Measurements from ENCODE around the gene AGER. TPM values are rescaled to one million over a fixed set of nuclear protein-coding genes. Genes with fewer than 3 reads are reported as not detected.

The AGER gene
- total RNA-seq, 4 donors from 2014 or later, result 4.0 to 12.7 (median 5.8) TPM

DNA sequence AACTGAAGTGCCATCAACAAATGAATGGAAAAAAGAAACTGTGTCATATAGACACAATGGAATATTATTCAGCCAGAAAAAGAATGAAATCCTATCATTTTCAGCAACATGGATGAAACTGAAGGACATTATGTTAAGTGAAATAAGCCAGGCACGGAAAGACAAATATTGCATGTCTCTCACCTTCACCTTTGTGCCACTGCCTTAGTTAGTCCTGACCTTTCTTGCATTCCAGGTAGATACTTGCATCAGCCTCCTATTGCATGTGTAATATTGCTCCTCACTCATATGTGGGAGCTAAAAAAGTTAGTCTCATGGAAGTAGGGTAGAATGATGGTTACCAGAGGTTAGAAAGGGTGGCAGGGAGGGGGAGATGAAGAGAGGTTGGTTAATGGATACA lies 24.9 kb upstream of the AGER start:
- 90 to 93% methylated on average over 1 of the region's 1 CpG for WGBS, 2 donors
- TF ChIP-seq, protein P1, sequence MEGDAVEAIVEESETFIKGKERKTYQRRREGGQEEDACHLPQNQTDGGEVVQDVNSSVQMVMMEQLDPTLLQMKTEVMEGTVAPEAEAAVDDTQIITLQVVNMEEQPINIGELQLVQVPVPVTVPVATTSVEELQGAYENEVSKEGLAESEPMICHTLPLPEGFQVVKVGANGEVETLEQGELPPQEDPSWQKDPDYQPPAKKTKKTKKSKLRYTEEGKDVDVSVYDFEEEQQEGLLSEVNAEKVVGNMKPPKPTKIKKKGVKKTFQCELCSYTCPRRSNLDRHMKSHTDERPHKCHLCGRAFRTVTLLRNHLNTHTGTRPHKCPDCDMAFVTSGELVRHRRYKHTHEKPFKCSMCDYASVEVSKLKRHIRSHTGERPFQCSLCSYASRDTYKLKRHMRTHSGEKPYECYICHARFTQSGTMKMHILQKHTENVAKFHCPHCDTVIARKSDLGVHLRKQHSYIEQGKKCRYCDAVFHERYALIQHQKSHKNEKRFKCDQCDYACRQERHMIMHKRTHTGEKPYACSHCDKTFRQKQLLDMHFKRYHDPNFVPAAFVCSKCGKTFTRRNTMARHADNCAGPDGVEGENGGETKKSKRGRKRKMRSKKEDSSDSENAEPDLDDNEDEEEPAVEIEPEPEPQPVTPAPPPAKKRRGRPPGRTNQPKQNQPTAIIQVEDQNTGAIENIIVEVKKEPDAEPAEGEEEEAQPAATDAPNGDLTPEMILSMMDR (IDR thresholded peaks at IDR 0.05), result no peak
- TF ChIP-seq POLR2A (IDR thresholded peaks at IDR 0.05) (no peak), EP300 (IDR thresholded peaks at IDR 0.05) (no peak)
- H3K36me3 ChIP-seq, result no peaks in the 10 kb centered on the region
- no peak for DNase-seq (ENCODE audit: low spot score in 2 of 2)
- H3K27me3 ChIP-seq, result no peaks in the 10 kb centered on the region
- H3K27ac ChIP-seq, result no peak overlapping the region
- H3K4me3 ChIP-seq, result no peak overlapping the region
- H3K9me3 ChIP-seq, result no peaks in the 10 kb centered on the region
- H3K4me1 ChIP-seq, result no peaks in the 10 kb centered on the region

DNA sequence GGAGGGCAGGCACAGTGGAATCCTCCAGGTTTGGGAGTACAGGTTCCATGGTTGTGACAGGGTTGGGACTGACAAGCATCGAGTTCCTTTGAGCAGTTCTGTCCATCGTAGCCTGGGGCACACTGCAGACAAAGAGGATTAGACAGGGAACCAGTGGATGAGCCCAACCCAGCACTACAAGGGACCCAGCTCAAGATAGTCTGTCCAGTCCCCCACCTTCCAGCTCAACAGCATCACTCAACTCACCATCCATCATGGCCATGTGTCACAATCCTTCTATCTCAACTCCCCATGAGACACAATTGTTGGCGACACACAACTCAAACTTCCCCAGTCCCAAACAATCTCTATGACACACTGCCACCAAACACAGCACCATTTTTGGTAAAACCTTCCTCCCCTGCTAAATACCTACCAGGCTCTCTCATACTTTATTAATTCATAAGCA lies 20.2 kb upstream of the AGER start:
- Histone ChIP-seq H3K9me3 (no peaks in the 10 kb centered on the region), H3K4me1 (no peaks in the 10 kb centered on the region), H3K27me3 (no peaks in the 10 kb centered on the region), H3K4me3 (no peak overlapping the region), H3K27ac (peak overlapping the region in 1 of 4 donors; percentile 59), H3K36me3 (no peaks in the 10 kb centered on the region)
- 87 to 98% methylated on average over 3 of the region's 3 CpGs for WGBS, 2 donors
- no peak for DNase-seq (ENCODE audit: low spot score in 2 of 2)
- TF ChIP-seq, protein P1 (IDR thresholded peaks at IDR 0.05), result no peak
- TF ChIP-seq POLR2A (IDR thresholded peaks at IDR 0.05) (no peak), EP300 (IDR thresholded peaks at IDR 0.05) (no peak)

DNA sequence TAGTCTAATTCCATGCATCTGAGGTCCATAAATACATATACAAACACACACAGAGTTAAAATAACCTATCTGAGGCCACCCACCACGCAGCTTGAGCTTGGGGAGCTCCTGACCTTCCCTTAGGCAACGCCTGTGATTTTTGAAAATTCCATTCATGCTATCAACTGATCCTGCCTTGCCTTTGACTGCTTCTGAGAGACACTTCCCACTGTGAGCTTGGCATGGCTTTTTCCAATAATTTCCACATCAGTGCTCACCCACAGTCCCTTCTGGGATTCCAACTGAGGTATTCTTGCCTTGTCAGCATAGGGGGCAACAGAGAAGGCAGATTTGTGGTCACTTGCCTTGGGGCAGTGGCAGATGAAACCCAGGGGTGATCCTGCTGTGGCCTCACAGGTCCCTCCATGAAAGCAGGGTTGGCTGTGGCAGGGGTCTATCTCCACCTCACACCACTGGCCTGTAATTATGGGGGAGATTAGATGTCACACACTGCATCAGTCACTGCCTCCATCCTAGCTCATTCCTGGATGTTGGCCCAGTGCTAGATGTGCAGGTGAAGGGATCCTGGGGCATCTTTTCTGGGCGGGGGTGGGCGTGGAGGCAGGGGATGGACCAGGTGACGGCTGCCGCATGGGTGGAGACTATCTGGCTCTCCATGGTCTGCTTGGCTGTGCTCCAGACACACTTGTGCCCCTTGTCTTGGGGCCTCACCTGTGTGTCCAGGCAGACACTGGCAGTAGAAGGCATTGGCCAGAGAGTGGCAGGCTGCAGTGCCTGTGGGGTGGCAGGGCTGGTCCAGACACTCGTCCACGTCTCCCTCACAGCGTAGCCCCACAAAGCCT lies 19.6 kb upstream of the AGER start:
- 71 to 76% methylated on average over 5 to 9 of the region's 9 CpGs for WGBS, 2 donors
- no peak overlapping the region for H3K4me3 ChIP-seq
- H3K4me1 ChIP-seq, result no peaks in the 10 kb centered on the region
- TF ChIP-seq EP300 (IDR thresholded peaks at IDR 0.05) (peak in 1 of 2 donors; percentile 29), POLR2A (IDR thresholded peaks at IDR 0.05) (no peak)
- peak overlapping the region in 2 of 4 donors; percentile 54 to 59 for H3K27ac ChIP-seq
- no peaks in the 10 kb centered on the region for H3K9me3 ChIP-seq
- no peaks in the 10 kb centered on the region for H3K36me3 ChIP-seq
- no peaks in the 10 kb centered on the region for H3K27me3 ChIP-seq
- no peak for DNase-seq (ENCODE audit: low spot score in 2 of 2)

- Histone ChIP-seq H3K9me3 (no peaks in the 10 kb centered on the region), H3K4me1 (peaks cover 0 to 6% (median 5%) of the 10 kb centered on the region in 4 donors), H3K27me3 (no peaks in the 10 kb centered on the region), H3K4me3 (no peak overlapping the region), H3K36me3 (no peaks in the 10 kb centered on the region), H3K27ac (peak overlapping the region in 2 of 4 donors; percentile 48 to 55)
- TF ChIP-seq, protein P1 (IDR thresholded peaks at IDR 0.05), result no peak
- TF ChIP-seq POLR2A (IDR thresholded peaks at IDR 0.05), result no peak
- TF ChIP-seq EP300 (IDR thresholded peaks at IDR 0.05), result no peak
- no peak for DNase-seq (ENCODE audit: low spot score in 2 of 2)
- 70 to 74% methylated on average over 9 of the region's 9 CpGs for WGBS, 2 donors
These were observed 18.1 kb upstream of the AGER start for GRCh38 chr6:32202186-32202585.

DNA sequence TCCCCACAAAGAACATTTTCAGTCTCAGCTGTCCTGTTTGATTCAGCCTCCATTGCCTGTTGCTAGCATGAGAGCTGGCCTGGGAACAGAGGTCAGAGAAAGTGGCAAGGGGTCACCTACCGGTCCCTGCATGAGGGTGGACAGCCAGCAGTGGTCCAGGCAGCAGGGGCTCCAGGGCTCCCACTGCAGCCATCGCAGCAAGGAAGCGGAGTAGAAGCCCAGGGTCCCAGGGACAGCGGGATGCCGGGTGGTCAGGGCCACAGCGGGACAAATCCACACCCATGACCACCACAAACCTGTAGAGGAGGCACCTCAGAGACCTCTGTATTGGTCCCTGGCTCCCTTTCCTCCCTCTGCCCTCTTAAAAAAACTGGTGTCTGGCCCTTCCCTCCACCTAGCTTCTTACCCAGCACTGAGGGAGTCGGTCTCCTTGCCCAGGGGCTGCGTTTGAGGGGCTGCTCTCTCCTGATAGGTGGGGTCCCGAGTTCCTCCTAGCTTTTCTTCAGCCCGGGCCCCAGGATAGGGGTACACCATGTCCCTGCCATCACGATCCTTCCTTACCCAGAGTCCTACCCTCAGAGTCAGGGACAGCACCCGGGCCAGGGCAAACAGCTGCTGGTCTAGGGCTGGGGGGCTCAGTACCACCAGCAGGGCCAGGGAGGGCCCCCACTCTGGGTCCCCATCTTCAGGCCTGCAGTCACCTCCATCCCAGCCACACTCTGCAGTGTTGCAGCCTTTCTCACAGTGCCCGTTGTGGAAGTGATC lies 16.8 kb upstream of the AGER start:
- Histone ChIP-seq H3K27me3 (no peaks in the 10 kb centered on the region), H3K9me3 (no peaks in the 10 kb centered on the region), H3K4me1 (peaks cover 0 to 11% (median 11%) of the 10 kb centered on the region in 4 donors), H3K36me3 (no peaks in the 10 kb centered on the region), H3K4me3 (no peak overlapping the region), H3K27ac (peak overlapping the region in 2 of 4 donors; percentile 42 to 48)
- TF ChIP-seq EP300 (IDR thresholded peaks at IDR 0.05) (no peak), POLR2A (IDR thresholded peaks at IDR 0.05) (no peak)
- TF ChIP-seq, protein P1 (IDR thresholded peaks at IDR 0.05), result no peak
- no peak for DNase-seq (ENCODE audit: low spot score in 2 of 2)
- WGBS, 2 donors, result 88 to 89% methylated on average over 12 to 13 of the region's 13 CpGs
